Hematopoietic multipotent progenitor cell treated with erythropoietin and hydrocortisone succinate and interleukin-3 and kit ligand, for 6 days (in vitro differentiated cells): ENCODE measurements around the gene SYT10.
A peak's percentile ranks its signal among the peaks of the same experiment; 100 is the strongest.
"Not testable (repeated sequence)": the region's sequence is repeated elsewhere in the genome, so short reads cannot be mapped to it uniquely, and the experiment has no call there.

Source experiments
- DNase-seq: peaks from one replicate; pipeline ENCODE4 v3.0.0-alpha.2; 2015

Gene SYT10, protein sequence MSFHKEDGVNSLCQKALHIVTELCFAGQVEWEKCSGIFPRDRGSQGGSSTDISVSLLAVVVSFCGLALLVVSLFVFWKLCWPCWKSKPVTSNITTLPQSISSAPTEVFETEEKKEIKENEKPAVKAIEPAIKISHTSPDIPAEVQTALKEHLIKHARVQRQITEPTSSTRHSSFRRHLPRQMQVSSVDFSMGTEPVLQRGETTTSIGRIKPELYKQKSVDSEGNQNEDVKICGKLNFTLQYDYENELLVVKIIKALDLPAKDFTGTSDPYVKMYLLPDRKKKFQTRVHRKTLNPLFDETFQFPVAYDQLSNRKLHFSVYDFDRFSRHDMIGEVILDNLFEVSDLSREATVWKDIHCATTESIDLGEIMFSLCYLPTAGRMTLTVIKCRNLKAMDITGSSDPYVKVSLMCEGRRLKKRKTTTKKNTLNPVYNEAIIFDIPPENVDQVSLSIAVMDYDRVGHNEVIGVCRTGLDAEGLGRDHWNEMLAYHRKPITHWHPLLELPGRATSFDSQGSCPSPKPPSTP

DNA sequence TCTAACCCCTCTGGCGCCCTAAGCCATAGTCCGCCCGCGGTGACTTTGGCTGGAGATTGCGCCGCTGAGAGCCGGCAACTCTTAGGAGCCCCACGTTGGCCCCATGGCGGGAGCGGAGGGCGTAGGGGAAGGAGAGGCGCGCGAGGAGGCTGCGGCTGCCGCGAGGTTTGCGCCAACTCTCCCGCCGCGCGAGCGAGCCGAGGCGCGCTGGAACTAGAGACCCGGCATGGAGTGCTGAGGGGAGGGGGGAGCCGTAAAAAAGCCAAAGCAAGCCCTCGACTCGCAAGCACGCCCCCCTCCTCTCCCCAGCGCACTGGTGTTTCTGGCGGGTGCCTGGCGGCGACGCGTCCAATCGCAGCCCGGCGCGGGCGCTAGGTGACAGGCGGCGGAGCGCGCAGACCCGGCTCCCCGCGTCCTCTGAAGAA is at the start of gene SYT10:
TSS of gene SYT10 (minus strand) at position 233 of the 425 bp plus-strand sequence. CDS start 297 bp downstream, outside the sequence.
- peak; percentile 3 for DNase-seq

DNA sequence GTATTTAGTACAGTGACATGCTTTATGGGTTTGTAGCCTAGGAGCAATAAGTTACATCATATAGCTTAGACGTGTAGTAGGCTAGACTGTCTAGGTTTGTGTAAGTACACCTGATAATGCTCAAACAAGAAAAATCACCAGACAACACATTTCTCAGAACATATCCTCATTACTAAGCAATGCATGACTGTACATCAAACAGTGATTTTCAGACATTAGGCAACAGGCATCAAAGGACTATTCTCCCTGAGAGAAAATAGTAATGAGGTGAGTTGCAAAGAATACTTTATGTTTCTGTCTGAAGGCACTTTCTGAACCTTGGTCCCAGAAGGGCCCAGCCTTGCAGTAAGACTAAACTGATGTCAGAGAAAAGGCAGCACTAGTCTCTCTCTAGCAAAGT is 48.4 kb upstream of the SYT10 start:
- DNase-seq, result no peak

DNA sequence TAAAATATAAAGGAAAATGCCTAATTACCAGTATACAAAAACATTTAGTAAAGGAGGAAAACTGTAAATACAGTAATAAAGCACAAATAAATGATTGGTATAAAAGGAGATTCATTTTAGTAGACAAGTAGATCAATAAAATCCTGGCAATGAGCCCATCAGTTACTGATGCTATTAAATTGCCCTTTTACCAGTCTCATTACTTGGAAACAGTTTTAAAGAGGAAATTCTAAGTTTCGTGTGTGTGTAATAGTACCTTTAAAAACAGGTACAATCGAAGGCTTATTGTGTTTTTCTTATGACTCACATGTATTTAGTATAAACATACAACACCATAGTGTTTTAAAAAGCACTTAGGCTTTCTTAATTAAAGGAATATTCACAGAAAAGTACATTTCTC is 46.4 kb upstream of the SYT10 start:
- DNase-seq, result no peak

DNA sequence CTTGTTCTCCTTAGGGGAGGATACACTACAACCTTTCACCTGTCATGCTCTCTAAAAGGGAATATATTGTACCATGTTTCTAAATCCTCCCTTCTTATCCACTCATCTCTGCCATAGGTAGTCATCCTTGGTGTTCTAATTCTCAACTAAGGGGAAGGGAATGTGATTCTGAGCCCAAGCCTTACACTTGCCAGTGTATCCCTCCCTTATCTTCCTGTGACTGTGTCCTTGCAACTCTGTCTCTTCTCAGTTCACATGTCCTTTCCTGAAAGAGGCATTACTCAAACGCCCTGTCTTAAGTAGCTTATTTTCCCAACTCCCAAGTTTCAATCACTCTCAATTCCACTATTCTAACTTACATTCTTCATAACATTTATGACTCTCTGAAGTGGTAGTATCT is 44.5 kb upstream of the SYT10 start:
- no peak for DNase-seq

DNA sequence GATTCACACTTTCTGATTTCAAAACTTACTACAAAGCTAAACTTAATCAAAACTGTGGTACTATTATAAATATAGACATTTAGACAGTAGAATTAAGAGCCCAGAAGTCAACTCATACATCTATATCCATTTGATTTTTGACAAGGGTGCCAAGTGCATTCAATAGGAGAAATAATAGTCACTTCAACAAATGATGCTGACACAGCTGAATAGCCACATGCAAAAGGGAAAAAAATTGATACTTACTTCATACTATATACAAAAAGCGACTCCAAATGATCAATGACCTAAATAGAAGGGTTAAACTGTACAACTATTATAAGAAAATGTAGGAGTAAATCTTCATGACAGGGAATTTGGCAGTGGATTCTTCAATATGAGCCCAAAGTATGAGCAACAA is 40.7 kb upstream of the SYT10 start:
- DNase-seq, result no peak

DNA sequence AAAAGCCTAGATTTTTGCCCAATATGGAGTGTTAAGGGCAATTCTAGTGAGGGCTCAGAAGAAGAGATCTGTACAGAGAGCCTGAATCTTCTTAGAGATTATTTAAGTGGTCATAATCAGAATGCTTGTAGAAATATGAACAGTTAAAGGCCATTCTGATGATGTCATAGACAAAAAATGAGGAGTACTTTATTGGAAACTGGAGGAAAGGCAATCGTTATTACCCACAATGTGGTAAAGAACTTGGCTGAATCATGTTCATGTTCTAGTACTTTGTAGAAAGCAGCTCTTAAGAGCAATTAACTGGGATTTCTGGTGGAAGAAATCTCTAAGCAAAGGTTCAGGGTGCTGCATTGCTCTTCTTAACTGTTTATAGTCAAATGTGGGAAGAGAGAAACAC is 36.4 kb upstream of the SYT10 start:
- DNase-seq, result no peak

DNA sequence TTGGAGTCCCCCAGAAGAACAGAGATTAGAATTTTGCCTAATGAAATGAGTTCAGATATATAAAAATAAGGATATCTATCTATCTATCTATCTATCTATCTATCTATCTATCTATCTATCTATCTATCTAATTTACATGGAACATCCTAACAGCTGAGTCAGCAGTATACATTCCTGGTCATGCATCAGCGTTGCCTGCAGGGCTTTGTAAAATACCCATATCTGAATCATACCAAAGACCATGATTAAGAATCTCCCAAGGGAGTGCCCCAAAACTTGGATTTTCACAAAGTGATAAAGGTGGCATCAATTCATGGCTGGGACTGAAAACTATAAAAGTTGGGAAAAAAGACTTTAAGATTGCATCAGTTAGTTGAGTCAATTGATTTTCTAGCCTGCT is 32.7 kb upstream of the SYT10 start:
- no peak for DNase-seq

DNA sequence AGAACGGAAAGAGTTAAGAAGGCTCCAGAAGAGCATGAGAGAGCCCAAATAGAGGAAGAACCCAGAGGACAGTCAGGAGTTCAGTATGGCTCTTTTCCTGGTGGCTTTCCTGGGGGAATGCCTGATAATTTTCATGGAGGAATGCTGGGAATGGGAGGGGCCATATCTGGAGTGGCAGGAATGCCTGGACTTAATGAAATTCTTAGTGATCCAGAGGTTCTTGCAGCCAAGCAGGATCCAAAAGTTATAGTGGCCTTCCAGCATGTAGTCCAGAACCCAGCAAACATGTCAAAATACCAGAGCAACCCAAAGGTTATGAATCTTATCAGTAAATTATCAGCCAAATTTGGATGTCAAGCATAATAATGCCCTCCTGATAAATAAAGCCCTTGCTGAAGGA is 15.5 kb upstream of the SYT10 start:
- no peak for DNase-seq

DNA sequence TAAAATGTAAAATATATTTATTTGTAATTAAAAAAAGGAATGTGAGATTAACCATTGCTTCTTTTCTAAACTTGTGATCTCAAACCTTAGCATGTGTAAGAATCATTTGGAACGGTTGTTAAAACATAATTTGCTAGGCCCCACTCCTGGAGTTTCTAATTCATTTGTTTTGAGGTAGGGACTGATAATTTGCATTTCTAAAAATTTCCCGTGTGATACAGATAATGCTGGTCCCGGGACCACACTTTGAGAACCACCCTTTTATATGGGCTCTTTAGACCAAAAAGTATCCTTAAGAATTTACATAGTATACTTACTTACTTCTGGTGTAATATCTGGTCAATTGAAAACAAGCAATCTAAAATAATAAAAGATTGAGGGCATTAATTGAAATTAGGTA is 10.9 kb upstream of the SYT10 start:
- DNase-seq, result no peak

DNA sequence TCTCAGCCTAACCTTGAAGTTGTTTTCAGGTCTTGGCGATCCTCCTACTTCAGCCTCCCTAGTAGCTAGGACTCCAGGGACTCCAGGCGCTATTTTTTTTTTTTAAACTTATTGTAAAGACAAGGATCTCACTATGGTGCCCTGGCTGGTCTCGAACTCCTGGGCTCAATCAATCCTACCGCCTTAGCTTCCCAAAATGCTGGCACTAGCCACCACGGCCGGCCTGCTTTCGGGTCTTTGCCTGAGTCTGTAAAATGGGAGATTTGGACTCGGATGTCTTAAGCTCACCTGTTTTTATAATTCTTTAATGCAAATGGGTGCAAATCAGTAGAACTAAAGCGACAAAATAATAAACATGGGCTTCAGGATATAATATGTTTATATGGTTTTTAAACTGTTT is 858 bp upstream of the SYT10 start:
- DNase-seq, result no peak

DNA sequence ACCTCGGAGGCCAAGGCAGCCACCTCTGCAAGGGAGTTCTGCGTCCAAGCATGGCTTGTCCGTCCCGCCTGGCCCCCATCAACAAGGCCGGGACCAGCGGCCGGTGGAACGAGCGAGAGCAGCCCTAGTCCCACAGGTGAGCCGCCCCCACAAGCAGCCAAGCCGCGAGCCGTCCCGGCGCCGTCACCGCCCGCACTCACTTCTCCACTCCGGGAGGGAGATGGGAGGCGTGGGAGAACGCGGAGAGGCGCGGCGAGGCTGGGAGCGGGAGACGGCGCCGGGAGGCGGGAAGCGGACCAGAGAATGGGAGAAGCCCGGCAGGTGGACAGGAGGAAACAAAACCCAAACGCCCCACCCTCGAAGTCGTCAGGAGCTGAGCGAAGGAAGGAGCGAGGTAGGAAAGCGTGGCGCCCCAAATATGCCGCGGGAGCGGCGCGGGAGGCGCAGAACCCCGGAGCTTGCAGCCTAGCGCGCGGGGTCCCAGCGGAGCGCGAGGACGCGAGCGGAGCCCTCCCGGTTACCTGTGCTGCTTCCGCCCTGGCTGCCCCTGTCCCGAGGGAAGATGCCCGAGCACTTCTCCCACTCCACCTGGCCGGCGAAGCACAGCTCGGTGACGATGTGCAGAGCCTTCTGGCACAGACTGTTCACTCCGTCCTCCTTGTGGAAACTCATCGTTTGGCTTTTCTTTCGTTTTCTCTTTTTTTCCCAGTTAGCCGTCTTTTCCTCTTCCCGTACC is 600 bp downstream of the SYT10 start:
- peak; percentile 2 for DNase-seq

DNA sequence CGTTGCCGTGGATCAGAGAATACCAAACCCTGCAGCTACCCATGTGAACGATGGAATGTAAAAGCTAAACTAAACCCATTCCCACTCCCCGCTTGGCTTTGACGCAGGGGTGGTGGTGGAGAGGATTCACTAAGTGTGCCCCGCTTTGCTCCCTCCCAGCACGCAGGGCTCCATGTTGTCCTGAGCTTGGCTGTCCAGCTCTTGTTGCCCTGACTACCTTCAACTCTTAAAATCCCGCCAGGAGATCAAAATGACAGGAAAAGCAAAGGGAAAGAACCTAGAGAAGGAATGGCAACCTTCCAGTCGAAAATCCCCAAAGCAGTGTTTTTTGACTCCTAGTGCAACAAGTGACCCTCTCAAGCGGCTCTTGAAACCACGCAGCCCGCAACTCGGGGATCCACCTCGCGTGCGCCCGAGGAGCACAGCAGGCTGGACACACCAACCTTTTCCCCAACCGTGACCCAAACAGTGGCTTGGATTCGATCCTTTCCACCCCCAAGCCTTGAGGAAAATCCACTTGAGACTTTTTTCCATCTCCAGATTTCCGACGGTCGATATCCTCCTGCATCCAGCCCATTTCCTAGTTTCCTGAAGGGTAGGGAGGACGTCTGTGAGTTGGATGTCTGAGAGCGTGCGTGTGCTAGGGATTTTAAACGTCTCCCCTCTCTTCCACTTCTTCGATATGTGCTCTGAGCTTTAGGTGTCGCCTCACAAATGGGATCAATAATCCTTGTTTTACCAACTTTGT is 1.4 kb downstream of the SYT10 start:
- no peak for DNase-seq

DNA sequence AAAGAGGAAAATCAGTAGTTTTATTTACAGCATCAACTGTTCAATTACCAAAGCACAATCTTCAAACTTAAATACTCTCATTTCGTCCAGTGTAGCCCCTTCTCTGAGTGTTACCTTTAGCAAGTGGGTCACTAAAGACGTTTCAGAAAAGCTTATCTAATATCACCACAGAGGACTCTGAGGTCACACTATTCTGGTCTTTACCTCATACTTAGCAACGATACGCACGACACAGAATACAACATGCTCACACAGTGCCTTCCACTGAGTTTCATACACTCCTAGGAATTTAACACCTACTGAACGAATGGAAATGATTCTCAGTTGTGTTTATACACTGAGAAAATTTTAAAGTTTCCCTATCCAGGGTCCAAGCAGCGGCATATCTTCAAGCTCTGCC is 2.0 kb downstream of the SYT10 start:
- no peak for DNase-seq

DNA sequence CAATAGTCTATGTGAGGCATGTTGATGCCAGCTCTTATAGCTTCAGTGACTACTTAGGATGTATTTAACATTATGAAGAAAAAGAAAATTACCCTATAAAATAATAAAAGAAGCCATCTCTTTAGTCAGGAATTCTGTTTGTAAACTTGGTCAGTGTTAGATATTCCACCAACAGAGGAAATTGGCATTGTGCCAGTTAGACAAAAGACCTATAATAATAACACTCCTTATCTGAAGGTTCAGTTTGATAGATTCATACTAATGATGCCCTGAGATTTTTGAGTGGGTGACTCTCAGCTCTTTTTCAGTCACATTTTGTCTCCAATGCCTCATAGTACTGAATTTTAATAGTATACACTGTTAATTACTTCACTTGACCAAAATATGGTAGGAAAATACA is 6.6 kb downstream of the SYT10 start:
- no peak for DNase-seq

DNA sequence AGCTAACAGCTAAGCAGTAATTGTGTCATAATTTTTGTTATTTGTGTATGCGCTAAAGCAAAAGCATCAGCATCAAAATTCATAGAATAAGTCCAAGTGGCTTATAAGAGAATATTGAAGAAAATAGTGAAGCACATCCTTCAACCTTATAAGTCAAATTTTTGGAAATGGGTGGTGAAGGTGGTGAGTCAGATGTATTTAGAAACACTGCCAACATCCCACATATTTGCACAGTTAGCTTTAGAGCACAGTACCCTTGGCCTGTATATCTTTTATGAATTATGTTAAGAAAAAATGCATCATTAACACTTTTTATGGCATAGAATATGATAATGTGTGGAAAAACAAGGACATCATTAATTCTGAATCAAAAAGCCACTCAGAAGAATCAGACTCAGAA is 8.0 kb downstream of the SYT10 start:
- no peak for DNase-seq

DNA sequence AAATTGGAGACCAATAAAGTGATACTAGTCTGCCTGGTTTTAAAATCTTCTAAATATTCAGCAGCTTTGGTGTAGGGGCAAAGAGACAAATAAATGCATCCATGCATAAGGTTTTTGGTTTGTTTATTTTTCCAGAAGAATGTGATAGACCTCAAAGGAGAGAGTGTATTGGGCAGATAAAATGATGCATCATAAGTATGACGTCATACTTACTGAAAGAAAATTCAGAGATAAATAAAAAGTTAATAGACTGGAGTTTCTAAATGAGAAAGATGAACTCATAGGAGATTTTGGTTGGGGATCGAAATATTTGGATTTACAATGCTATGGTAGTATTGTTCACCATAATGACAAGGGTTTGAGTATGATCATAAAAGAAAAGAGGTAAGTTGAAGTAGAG is 10.2 kb downstream of the SYT10 start:
- no peak for DNase-seq

DNA sequence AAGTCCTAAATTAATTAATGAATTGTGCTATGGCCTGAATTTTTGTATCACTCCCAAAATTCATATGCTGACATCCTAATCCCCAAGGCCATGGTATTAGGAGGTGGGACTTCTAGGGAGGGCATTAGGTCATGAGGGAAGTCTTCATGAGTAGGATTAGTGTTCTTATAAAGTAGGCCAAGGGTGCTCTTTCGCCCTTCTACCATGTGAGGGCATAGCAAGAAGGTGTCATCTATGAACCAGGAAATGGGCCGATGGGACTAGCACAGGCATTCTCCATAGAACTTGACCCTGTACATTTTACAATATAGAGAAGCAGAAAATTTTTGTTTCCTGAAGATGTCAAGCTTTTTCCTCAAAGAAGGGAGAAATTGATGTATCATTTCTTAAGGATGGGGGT is 12.5 kb downstream of the SYT10 start:
- DNase-seq, result peak; percentile 23

DNA sequence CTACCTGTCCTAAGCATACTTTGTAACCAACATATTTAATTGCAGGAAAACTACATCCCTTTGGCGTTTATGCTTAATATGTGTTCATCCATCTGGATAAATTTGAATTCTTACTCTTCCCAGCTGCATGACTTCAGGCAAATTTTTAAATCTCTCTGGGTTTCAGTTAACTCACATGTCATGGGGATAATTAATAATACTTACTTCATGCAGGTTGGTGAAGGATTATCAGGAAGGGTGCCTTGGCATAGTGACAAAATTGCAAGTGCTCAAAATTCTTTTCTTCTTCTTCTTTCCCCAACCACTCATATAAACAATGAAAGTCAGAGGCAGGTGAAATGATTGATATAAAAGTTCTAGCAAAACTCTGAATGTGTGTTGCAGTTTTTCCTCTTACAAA is 15.9 kb downstream of the SYT10 start:
- no peak for DNase-seq

DNA sequence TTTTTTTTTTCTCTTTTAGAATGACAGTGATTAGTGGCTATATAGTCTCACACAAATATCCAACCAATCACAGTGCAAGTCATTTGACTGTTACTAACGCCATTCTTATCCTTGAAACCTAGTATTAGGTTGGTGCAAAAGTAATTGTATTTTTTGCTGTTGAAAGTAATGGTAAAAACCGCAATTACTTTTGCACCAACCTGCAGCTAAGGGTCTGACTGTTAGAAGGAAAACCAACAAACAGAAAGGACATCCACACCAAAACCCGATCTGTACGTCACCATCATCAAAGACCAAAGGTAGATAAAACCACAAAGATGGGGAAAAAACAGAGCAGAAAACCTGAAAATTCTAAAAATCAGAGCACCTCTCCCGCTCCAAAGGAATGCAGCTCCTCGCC is 27.2 kb downstream of the SYT10 start:
- DNase-seq, result not testable (repeated sequence)

DNA sequence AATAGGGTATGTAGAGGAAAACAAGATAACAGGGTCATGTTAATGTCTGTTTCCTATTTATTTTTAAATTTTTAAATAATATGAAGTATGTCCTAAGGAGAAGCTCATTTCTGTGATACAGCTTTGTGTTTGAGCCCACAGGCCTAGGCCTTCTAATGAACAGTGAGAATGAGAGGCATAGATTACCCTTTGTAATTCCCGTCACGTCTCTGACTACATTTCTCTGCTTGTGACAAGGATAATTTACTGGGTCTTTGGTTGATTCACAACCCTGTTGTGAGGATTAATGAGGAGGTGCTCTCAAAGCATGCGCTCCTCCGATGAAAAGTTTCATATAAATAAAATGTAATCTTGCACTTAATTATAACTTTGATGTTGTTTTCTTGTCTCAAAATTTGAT is 56.1 kb downstream of the SYT10 start:
- DNase-seq, result no peak

DNA sequence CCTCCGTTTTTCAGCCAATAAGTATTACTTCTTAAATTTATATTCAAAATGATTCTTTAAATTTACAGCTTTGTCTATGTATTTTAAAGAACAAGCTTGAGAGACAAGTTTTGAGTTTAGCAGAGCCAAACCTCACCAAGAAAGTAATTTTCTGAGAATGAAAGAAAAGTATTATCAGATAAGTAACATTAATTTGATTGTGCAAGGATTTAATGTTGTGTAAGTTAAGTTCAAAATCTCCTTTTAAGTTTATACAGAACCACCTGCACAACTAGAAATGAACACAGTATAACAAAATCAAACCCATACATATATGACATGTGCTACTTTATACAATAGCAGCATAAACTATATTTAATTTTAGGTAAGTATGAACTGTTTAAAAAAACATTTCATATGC is 63.5 kb downstream of the SYT10 start:
- DNase-seq, result no peak

DNA sequence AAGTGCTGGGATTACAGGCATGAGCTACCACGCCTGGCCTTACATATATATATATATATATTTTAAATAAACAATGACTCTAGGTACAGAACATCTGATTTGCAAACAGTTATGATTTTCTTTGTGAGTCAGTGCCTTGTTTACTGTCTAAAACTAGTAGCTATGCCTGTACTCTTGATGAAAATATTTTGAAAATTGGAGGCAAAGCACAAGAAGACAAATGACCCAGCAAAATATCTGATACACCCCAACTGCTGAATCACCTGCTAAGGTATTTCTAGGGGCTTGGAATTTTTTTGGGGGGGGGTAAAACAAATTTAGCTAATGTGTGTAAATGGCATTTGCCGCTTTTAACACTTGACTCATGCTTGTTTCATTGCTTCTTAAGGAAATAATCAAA is 69.3 kb downstream of the SYT10 start:
- no peak for DNase-seq

DNA sequence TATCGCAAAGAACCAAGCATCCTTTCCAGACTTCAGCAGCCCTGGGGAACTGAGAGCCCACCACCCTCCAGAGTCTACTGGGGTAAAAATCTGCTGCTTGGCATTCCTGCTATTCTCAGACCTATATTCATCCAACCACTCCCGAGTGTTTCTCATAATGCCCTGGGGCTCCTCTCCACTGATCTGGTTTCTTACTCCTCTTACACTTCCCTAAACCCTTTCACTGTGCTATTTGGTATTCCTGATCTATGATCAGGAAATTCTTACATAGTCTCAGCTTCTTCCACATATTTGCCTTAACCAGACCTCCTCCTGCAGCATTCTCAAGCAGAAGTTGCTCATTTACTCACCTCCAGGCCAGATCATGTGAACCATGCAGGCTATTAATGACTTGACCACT is 82.4 kb downstream of the SYT10 start:
- no peak for DNase-seq

DNA sequence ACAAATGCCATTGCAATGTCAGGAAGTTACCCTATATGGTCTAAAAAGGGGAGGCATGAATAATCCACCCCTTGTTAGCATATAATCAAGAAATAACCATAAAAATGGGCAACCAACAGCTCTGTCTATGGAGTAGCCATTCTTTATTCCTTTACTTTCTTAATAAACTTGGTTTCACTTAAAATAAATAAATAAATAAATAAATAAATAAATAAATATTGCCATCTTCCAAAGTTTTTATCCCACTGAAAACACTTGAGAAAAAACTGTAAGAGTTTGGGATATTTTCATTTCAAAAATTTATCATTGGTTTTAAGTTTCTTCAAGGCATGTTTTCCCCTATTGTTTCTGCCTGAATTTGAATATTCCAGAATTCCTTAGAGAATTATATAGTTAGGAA is 89.8 kb downstream of the SYT10 start:
- no peak for DNase-seq
